Breast epithelium (tissue), 3 donors: ENCODE results near the gene NRG3.

Experiments
- CTCF ChIP-seq, 3 donors: fragments of 450-650 bp; IDR thresholded peaks; one replicate each; pipeline ENCODE4 v1.5.1; 2016 to 2017; ENCODE audit warnings: antibody characterized with exemption in 3 of 3, mild to moderate bottlenecking in 3 of 3, moderate library complexity in 3 of 3
- POLR2A ChIP-seq: fragments of 450-650 bp; IDR thresholded peaks from one replicate; pipeline ENCODE4 v1.6.1; 2016; ENCODE audit warnings: antibody characterized with exemption, mild to moderate bottlenecking, moderate library complexity
- POLR2AphosphoS5 ChIP-seq, 3 donors: sonication (generic); formaldehyde crosslinking; IDR thresholded peaks; one replicate each; pipeline ENCODE4 v1.6.1; 2017; ENCODE audit warnings: antibody characterized with exemption in 3 of 3

DNA sequence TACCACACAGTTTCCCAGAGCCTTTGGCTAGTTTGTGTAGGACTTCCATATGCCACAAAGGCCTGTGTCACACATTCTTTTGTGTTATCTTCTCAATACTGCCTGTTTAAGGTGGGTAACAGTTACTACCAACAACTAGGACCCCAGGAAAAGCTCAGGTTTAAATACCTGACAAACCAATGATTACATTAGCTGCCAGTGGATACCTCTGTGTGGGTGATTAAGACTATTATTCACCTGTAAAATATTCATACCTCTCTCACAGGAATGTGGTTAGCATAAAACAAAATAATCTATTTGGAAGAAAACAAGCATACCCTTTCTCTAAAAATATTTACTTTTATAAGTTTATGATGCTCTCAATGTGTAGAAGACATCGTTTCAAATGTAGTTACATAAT lies 1007.7 kb downstream of the NRG3 start:
- TF ChIP-seq CTCF (IDR thresholded peaks at IDR 0.05) (no peak), POLR2A (no peak), POLR2AphosphoS5 (IDR thresholded peaks at IDR 0.05) (no peak)
